Epithelial cell of esophagus (primary cell): Measurements from ENCODE around the gene FSHR.

Experiments used
- DNase-seq: peaks from one replicate; pipeline ENCODE4 v3.0.0; 2010; ENCODE audit warnings: low read depth
- H3K4me3 ChIP-seq: 2 replicates; pipeline ENCODE4 v1.5.1; 2011; ENCODE audit warnings: mild to moderate bottlenecking, low read length, control low read depth
- TF ChIP-seq, protein P1 (sequence below): IDR thresholded peaks from 2 replicates; pipeline ENCODE4 v1.5.1; 2011; ENCODE audit warnings: low read depth, mild to moderate bottlenecking, low read length, control low read depth, inconsistent platforms; ENCODE audit not compliant: insufficient read depth; ENCODE audit errors: missing control alignments

FSHR gene

GRCh38 chr2:49028101-49028500 lies 126.2 kb downstream of the FSHR start:
- TF ChIP-seq, protein P1, sequence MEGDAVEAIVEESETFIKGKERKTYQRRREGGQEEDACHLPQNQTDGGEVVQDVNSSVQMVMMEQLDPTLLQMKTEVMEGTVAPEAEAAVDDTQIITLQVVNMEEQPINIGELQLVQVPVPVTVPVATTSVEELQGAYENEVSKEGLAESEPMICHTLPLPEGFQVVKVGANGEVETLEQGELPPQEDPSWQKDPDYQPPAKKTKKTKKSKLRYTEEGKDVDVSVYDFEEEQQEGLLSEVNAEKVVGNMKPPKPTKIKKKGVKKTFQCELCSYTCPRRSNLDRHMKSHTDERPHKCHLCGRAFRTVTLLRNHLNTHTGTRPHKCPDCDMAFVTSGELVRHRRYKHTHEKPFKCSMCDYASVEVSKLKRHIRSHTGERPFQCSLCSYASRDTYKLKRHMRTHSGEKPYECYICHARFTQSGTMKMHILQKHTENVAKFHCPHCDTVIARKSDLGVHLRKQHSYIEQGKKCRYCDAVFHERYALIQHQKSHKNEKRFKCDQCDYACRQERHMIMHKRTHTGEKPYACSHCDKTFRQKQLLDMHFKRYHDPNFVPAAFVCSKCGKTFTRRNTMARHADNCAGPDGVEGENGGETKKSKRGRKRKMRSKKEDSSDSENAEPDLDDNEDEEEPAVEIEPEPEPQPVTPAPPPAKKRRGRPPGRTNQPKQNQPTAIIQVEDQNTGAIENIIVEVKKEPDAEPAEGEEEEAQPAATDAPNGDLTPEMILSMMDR: no peak
- H3K4me3 ChIP-seq: no peak overlapping the region
- DNase-seq: no peak

DNA sequence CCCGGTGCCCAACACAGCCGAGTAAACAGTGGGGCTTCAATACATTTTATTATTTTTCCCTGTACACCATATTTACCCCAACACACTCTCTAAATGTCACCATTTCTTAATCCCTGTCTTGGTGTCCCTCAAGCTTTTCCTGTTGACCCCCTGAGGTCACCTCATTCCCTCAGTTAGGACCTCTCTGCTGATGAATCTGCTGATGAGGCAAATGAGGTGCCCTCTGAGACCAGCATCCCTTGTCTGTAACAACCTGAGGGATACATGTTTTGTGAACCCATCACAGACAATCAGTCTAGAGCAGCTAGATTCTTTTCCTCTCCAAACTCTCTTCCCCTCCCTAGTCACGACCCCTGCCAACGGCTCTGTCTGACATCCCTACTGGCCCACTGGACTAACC lies 127.6 kb downstream of the FSHR start:
- TF ChIP-seq, protein P1: no peak
- H3K4me3 ChIP-seq: no peak overlapping the region
- no peak for DNase-seq

DNA sequence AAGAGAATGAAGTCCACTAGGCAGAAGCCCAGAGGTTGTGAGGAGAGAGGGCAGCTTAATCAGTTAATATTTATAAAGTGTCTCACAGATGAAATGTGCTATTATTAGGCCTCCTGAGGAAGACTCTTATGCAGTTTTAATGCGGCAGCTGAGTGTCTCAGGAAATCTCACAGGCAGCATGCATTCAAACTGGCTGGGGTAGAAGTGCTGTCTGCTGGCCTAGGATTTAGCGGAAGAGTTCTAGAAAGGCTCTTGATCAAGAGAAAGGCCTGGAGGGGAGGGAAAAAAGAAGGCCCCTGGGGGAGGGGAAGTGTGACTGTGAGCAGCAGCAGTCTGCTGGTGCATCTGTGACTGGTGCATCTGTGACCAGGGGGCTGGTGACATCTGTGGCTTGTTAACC lies 133.0 kb downstream of the FSHR start:
- DNase-seq: no peak
- H3K4me3 ChIP-seq: no peak overlapping the region
- TF ChIP-seq, protein P1: no peak

DNA sequence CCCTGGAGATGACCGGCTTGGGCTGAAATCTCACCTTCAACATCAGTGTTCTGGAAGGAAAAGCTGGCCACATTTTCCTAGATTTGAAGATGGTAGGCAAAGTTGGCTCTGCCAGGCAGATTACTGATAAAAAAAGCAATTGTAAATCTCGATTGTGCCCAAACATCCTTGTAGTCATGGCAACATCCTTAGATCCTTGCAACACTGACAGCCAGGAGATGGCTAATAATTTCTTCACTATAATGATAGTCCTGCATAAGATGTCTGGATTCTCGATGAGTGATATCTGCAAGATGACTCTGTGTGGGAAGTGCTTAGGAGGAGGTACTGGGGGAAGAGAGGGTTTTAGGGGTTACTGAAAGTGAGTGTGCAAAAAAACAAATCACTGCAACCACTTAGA lies 149.1 kb downstream of the FSHR start:
- no peak for DNase-seq
- H3K4me3 ChIP-seq: no peak overlapping the region
- TF ChIP-seq, protein P1: no peak

DNA sequence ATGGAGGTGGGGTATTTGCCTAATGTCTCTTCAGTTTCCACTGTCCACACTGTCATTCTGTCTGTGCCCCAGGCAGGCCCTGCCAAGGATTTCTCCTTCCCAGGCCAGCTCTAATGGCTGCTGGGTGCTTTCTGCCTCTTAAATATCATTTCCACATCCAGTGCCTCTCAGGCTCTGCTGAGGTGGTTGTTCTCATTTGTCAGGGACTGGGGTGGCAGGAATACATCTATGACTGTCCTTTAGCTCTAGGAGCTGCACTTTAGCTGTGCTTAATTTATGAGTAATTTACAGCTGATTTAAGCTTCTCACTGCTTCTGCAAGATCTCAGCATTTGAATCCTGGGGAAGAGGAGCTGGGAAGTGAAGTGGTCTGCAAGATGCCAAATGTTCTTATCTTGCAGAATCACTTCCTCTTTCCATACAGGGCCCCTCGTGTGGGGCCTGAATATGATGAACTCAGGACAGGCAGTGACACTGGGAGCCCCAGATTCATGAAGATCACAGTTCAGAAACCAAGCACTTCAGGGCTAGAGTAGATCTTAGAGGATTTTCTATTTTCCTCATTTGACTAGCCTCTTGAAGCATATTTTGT lies 150.2 kb downstream of the FSHR start:
- TF ChIP-seq, protein P1: no peak
- no peak overlapping the region for H3K4me3 ChIP-seq
- no peak for DNase-seq

DNA sequence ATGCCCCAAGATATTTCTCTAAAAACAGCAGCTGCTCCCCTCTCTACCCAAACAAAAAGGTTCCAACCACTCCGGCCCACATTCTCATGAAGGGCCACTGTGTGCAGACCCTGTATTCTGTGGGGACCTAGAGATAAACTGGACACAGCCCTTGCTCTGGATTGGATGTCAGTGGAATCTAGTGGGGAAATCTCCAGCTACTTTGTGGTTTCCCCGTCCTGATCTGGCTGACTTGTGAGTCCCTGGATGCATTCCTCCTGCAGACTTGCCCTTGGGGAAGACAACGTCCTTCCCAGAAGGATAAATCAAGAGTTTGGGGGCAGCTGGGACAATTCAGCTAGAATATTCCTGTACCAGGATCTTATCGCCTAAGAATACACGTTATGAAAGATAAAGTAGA lies 151.1 kb downstream of the FSHR start:
- DNase-seq: no peak
- TF ChIP-seq, protein P1: no peak
- H3K4me3 ChIP-seq: no peak overlapping the region

GRCh38 chr2:49002750-49003149 lies 151.6 kb downstream of the FSHR start:
- no peak for DNase-seq
- no peak overlapping the region for H3K4me3 ChIP-seq
- TF ChIP-seq, protein P1: no peak
